DND-41 (cell line): ENCODE data around the gene GALE.

ENCODE experiments used
- ATAC-seq: fragments of 200-7000 bp; cut with Tn5 transposase; 3 replicates; pipeline ENCODE4 v1.9.1; 2021; ENCODE audit warnings: low read depth; ENCODE audit not compliant: insufficient read depth
- DNase-seq: peaks from one replicate; pipeline ENCODE4 v3.0.0-alpha.2; 2020
- H2AFZ ChIP-seq: 2 replicates; pipeline ENCODE4 v1.6.0; 2012; ENCODE audit warnings: low read depth, low read length
- H3K27ac ChIP-seq: 2 replicates; pipeline ENCODE4 v1.5.1; 2012; ENCODE audit warnings: low read length, inconsistent platforms
- H3K27me3 ChIP-seq: fragments of 200-600 bp; sonication (generic); 2 replicates; pipeline ENCODE4 v1.6.0; 2012; ENCODE audit warnings: low read length, mild to moderate bottlenecking, inconsistent platforms; ENCODE audit not compliant: insufficient read depth, poor library complexity
- H3K36me3 ChIP-seq: 2 replicates; pipeline ENCODE4 v1.5.1; 2012; ENCODE audit warnings: low read length, inconsistent platforms; ENCODE audit not compliant: insufficient read depth
- H3K4me1 ChIP-seq: 2 replicates; pipeline ENCODE4 v1.5.1; 2012; ENCODE audit warnings: mild to moderate bottlenecking, low read length; ENCODE audit not compliant: insufficient read depth
- H3K4me2 ChIP-seq: 2 replicates; pipeline ENCODE4 v1.6.0; 2012; ENCODE audit warnings: mild to moderate bottlenecking, moderate library complexity, low read length, inconsistent platforms; ENCODE audit not compliant: insufficient read depth
- H3K4me3 ChIP-seq, 2 experiments: fragments of 200-600 bp in 1 of 2; shearing (Covaris generic) in 1 of 2; 2 replicates each; pipeline ENCODE4 v1.5.1; 2012 to 2016; ENCODE audit warnings: inconsistent platforms in 2 of 2, low read length in 2 of 2, mild to moderate bottlenecking in 2 of 2, low read depth in 1 of 2, moderate library complexity in 1 of 2
- H3K79me2 ChIP-seq: 2 replicates; pipeline ENCODE4 v1.6.0; 2012; ENCODE audit warnings: low read length, inconsistent platforms; ENCODE audit not compliant: insufficient read depth
- H3K9ac ChIP-seq: 2 replicates; pipeline ENCODE4 v1.6.0; 2012; ENCODE audit warnings: low read depth, mild to moderate bottlenecking, inconsistent platforms, low read length, moderate library complexity
- H3K9me3 ChIP-seq: 2 replicates; pipeline ENCODE4 v1.5.1; 2012; ENCODE audit warnings: low read length, moderate library complexity, mild to moderate bottlenecking, inconsistent platforms; ENCODE audit not compliant: insufficient read depth, severe bottlenecking
- H4K20me1 ChIP-seq: 2 replicates; pipeline ENCODE4 v1.6.0; 2012; ENCODE audit warnings: low read length; ENCODE audit not compliant: insufficient read depth
- EZH2 ChIP-seq: IDR thresholded peaks from 3 replicates; pipeline ENCODE4 v1.6.1; 2012; ENCODE audit warnings: borderline replicate concordance, low read depth, mild to moderate bottlenecking, moderate library complexity, low read length, inconsistent platforms; ENCODE audit not compliant: severe bottlenecking
- TF ChIP-seq, protein P1 (sequence below): IDR thresholded peaks from 2 replicates; pipeline ENCODE4 v1.5.1; 2012; ENCODE audit warnings: borderline replicate concordance, low read length, moderate library complexity, mild to moderate bottlenecking; ENCODE audit not compliant: poor library complexity, severe bottlenecking; ENCODE audit errors: extremely low read depth

Gene GALE

GRCh38 chr1:23801876-23802275, 1.3 kb upstream of the GALE start:
- Histone ChIP-seq H3K4me1 (peaks cover 28% of the 10 kb centered on the region), H3K4me3 (peak overlapping the region in 1 of 2 experiments; percentile 93; a peak in 2 of 4 replicates), H3K9me3 (no peaks in the 10 kb centered on the region), H3K9ac (peak overlapping the region; percentile 88; the same call in 1 of the 2 replicates), H3K27me3 (no peaks in the 10 kb centered on the region), H3K27ac (no peak overlapping the region), H3K4me2 (peak overlapping the region; percentile 89), H3K79me2 (peaks cover 9% of the 10 kb centered on the region), H3K36me3 (peaks cover 19% of the 10 kb centered on the region), H4K20me1 (no peaks in the 10 kb centered on the region), H2AFZ (no peak overlapping the region)
- no peak for ATAC-seq
- TF ChIP-seq, protein P1, sequence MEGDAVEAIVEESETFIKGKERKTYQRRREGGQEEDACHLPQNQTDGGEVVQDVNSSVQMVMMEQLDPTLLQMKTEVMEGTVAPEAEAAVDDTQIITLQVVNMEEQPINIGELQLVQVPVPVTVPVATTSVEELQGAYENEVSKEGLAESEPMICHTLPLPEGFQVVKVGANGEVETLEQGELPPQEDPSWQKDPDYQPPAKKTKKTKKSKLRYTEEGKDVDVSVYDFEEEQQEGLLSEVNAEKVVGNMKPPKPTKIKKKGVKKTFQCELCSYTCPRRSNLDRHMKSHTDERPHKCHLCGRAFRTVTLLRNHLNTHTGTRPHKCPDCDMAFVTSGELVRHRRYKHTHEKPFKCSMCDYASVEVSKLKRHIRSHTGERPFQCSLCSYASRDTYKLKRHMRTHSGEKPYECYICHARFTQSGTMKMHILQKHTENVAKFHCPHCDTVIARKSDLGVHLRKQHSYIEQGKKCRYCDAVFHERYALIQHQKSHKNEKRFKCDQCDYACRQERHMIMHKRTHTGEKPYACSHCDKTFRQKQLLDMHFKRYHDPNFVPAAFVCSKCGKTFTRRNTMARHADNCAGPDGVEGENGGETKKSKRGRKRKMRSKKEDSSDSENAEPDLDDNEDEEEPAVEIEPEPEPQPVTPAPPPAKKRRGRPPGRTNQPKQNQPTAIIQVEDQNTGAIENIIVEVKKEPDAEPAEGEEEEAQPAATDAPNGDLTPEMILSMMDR = no peak
- TF ChIP-seq EZH2 = no peak
- DNase-seq = no peak

GRCh38 chr1:23801338-23801748, 789 bp upstream of the GALE start:
- peaks cover 28% of the 10 kb centered on the region for H3K4me1 ChIP-seq
- peak overlapping the region; percentile 89 for H3K4me2 ChIP-seq
- H4K20me1 ChIP-seq = no peaks in the 10 kb centered on the region
- H3K27ac ChIP-seq = peak overlapping the region; percentile 82
- H2AFZ ChIP-seq = peak overlapping the region; percentile 93
- H3K36me3 ChIP-seq = peaks cover 23% of the 10 kb centered on the region
- H3K4me3 ChIP-seq = peak overlapping the region; percentile 87 to 93
- no peaks in the 10 kb centered on the region for H3K9me3 ChIP-seq
- no peak for ATAC-seq
- H3K79me2 ChIP-seq = peaks cover 9% of the 10 kb centered on the region
- TF ChIP-seq, protein P1 = no peak
- no peak for TF ChIP-seq EZH2
- peak overlapping the region; percentile 88 for H3K9ac ChIP-seq
- no peaks in the 10 kb centered on the region for H3K27me3 ChIP-seq
- DNase-seq = no peak

DNA sequence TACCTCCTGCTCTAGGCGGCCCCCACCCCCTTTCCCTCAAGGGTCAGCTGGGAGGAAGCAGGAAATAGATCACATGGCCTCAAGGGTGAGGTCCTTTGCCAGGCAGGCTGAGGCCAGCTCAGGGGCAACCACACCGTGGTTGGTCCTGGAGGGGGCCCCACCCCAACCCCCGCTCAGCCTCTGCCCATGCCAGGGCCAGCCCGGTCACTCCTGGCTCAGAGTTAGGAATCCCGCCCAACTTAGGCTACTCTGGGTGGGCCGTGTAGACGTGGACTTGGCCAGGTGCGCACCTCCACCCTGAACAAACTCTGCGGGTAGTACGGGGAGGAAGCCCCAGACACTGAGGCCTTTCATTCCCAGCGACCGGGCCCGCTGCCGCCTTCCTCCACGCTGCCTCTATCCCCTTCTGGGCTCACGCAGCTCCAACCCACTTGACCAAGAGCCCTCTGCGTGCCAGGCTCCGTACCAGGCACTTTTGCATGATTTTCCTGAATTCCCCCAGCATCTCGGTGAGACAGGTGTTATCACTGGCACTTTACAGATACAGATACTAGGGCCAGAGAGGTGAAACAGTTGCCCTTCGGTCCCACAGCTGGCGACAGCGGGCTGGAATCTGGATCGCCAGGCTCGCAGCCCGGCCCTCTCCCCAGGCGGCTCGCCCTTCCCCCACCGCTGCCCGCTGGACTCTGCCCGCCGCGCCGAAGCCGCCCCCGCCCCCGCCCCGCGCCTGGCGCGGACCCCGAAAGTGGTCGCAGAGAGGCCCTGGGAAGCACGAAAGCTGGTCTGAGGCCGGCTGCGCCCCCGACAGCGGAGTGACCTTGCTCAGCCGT, 769 bp downstream of the GALE start:
- ATAC-seq (no peak), DNase-seq (no peak)
- Histone ChIP-seq H3K79me2 (peaks cover 9% of the 10 kb centered on the region), H4K20me1 (no peaks in the 10 kb centered on the region), H3K9me3 (no peaks in the 10 kb centered on the region), H3K4me2 (peak overlapping the region; percentile 89), H3K4me3 (peak overlapping the region; percentile 87 to 93), H2AFZ (peak overlapping the region; percentile 81), H3K4me1 (peaks cover 28% of the 10 kb centered on the region), H3K36me3 (peaks cover 32% of the 10 kb centered on the region), H3K9ac (peak overlapping the region; percentile 88), H3K27me3 (no peaks in the 10 kb centered on the region), H3K27ac (peak overlapping the region; percentile 56)
- no peak for TF ChIP-seq EZH2
- TF ChIP-seq, protein P1 = no peak
